CD4-positive, alpha-beta T cell treated with Interleukin-17A for 1 hour (primary cell): Measurements from ENCODE around the gene CDC25A.
A peak's percentile ranks its signal among the peaks of the same experiment; 100 is the strongest.

Source experiments
- DNase-seq: peaks from one replicate; pipeline ENCODE4 v3.0.0-alpha.2; 2020

CDC25A gene

GRCh38 chr3:48140936-48141603, 47.1 kb downstream of the CDC25A start:
- DNase-seq, result no peak

- no peak for DNase-seq
Observed at GRCh38 chr3:48140336-48140757, 47.9 kb downstream of the CDC25A start.

- DNase-seq, result no peak
Observed at GRCh38 chr3:48137425-48137999, 50.7 kb downstream of the CDC25A start.

GRCh38 chr3:48135552-48136495, 52.4 kb downstream of the CDC25A start:
- no peak for DNase-seq

GRCh38 chr3:48130321-48130904, 57.8 kb downstream of the CDC25A start:
- no peak for DNase-seq

- no peak for DNase-seq
Observed at GRCh38 chr3:48129921-48130320, 58.3 kb downstream of the CDC25A start.

- DNase-seq, result no peak
Observed at GRCh38 chr3:48128774-48129173, 59.4 kb downstream of the CDC25A start.

GRCh38 chr3:48125886-48126622, 62.2 kb downstream of the CDC25A start:
- no peak for DNase-seq

GRCh38 chr3:48125013-48125705, 63.1 kb downstream of the CDC25A start:
- DNase-seq, result no peak

- DNase-seq, result no peak
Observed at GRCh38 chr3:48123346-48123745, 64.9 kb downstream of the CDC25A start.

GRCh38 chr3:48122504-48122903, 65.7 kb downstream of the CDC25A start:
- no peak for DNase-seq

- DNase-seq, result no peak
Observed at GRCh38 chr3:48120223-48120622, 68.0 kb downstream of the CDC25A start.

GRCh38 chr3:48119505-48120193, 68.6 kb downstream of the CDC25A start:
- no peak for DNase-seq

- no peak for DNase-seq
Observed at GRCh38 chr3:48118928-48119327, 69.3 kb downstream of the CDC25A start.

GRCh38 chr3:48118322-48118721, 69.9 kb downstream of the CDC25A start:
- DNase-seq, result no peak

GRCh38 chr3:48112813-48113212, 75.4 kb downstream of the CDC25A start:
- no peak for DNase-seq

GRCh38 chr3:48112108-48112791, 76.0 kb downstream of the CDC25A start:
- peak; percentile 62 for DNase-seq

GRCh38 chr3:48110463-48110862, 77.8 kb downstream of the CDC25A start:
- no peak for DNase-seq

- no peak for DNase-seq
Observed at GRCh38 chr3:48107227-48107626, 81.0 kb downstream of the CDC25A start.
